HG02642 (cell line): ENCODE results near the gene SMIM8.
"Not testable (repeated sequence)": the region's sequence is repeated elsewhere in the genome, so short reads cannot be mapped to it uniquely, and the experiment has no call there.

Experiments used
- ATAC-seq: cut with Tn5 transposase; IDR thresholded peaks from one replicate; pipeline ENCODE4 v1.9.1; 2021; ENCODE audit warnings: mild to moderate bottlenecking; ENCODE audit not compliant: unreplicated experiment, poor library complexity

Gene SMIM8, protein sequence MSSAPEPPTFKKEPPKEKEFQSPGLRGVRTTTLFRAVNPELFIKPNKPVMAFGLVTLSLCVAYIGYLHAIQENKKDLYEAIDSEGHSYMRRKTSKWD

DNA sequence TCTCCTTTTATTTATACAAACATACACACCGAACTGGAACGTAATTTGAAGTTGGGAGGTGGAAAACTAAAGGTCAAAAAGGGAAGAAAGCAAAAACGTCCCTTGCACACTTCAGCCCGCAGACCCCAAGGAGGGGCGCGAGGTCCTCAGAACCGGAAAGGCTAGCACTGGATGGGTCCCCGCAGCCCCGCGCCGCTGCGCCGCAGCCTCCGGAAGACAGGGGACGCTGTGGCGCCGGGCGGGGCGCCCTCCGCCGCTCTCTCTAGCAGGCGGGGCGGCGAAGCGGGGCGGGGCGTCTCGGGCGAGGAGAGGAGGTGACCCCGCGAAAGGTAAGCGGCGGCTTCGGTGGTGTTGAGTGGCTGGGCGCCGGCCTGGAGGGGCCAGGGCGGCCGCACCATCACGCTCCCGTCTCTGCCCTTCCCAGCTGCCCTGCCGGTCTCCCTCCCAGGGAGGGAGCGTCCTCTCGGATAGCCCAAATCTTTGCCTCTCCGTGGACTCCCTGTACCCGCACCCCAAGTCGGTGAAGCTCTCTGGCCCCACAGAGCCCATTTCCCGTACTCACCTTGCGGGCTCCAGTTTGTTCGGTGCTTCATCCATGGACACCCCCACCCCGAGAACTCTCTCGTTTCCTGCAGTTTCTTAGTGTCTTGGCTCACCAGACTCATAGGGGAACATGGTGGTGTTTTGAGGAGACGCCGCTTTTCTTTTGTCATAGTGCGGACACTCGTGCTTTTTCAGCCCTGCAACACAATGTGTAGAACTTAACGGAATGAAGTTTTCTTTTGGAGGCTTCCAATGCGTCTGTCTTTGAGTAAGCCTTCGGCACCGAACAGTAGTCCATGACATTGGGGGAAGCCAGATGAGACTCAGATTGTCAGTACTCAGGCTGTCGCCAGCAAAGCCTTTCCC is at the start of gene SMIM8:
Gene SMIM8 (plus strand): TSS at position 285 of the 909 bp plus-strand sequence. CDS start 14,444 bp downstream, outside the sequence.
- peak; percentile 100 for ATAC-seq

DNA sequence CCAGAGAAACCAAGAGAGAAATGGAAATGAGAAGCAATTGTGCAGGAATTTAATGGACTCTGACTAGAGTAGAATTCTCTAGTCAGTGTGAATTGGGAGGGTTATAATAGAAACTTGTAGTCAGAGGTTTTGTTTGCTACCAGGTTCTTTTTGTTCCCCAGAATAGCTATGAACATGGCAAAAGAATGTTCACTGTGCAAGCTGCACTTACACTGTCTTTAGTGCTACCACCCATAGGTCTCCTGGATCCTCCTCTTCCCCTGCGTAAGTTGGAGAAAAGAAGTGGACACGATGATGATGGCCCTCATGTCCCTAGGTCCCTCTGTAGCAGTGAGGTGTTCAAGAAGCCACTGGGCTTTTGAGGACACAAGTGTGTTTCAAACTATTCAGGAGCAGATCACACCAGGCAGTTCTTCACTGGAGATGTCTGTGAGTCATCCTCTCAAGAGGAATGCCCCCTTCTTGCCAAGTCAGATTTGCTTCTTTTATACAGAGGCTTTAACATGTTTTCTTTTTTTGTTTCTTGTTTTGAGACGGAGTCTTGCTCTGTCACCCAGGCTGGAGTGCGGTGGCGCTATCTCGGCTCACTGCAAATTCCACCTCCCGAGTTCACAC is 47.6 kb upstream of the SMIM8 start:
- ATAC-seq: no peak

DNA sequence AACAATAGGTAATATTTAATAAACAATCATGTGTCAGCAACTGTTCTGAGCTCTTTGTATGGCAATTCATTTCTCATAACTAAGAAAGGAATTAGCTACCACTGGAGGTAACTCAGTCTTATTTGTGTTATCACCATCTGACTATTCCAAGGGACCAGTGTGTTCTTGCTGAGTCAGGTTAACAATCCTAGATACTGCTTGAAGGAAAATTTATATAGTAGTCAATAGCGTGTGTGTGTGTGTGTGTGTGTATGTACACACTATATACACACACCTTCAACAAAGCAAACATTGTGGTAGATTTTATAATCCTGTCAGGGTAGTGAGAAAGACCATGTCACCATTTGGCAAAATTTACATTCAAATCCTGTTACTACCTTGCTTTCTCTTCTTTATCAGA is 45.8 kb upstream of the SMIM8 start:
- no peak for ATAC-seq

DNA sequence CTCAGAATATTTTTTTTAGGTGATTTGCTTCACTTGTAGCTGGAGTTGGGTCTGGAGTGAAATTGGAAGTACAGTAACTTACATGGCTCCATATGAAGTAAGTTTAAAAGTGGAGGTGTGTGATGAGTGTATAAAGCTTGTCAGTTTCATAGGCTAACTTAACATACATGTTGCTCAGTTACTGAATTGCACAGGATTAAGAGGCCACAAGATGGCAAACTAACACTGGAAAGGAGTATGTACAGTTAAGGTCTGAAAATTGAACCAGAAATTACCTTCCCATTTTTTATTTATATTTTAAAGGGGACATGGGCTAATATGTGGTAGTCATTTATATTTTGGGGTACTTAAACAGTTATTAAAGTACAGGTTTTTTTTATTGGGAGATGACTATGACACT is 45.3 kb upstream of the SMIM8 start:
- ATAC-seq: no peak

DNA sequence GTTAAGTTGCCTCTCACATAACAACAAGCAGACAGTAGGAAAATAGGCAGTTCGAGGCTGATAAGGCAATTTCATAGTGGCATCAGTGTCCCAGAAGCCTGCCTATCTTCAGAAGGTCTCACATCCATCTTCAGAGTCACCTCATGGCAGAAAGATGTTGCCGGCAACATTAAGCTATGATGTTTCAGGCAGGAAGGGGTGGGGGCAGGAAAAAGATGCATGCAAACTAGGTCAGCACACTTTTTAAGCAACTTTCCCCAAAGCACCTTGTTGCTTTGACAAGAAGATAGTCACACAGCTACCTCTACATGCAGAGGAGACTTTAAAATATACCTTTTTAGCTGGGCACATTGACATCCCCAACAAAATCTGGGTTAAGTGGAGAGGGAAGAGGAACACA is 43.2 kb upstream of the SMIM8 start:
- ATAC-seq: no peak

DNA sequence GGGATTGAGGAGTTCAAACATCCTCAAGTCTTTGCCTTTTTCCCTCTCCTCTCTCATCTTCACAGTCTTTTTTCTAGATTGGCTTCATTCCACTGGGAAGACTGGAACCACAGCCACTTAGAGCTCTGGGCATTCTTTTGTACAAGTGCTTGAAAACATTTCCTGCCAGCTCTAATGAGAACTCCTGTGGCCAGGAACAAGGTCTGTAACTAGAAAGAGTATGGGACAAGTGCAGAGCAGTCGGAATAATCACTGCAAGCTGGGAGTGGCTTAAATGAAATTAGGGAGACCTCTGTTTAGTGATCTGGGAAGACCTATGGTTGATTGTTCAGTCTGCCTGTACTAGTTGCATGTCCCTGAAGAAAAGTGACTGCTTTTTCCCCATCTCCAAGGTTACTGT is 41.0 kb upstream of the SMIM8 start:
- no peak for ATAC-seq

DNA sequence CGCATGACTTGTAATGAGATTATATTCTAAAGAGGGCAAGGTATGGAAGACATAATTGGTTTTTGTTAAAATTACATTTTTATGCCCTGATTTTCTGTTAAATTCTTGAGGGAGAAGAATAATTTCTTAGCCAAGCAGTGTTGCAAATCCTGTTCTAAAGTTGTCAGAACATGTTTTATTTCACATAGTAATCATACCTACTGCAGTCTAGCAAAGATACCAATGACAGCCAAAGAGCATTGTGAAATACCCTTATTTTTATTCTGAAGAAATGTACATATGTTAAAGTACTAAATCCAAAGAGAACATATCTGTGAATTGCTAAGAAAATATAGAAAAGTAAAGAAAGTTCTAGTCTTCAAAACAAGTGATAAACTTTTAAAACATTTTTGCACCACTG is 39.6 kb upstream of the SMIM8 start:
- no peak for ATAC-seq

DNA sequence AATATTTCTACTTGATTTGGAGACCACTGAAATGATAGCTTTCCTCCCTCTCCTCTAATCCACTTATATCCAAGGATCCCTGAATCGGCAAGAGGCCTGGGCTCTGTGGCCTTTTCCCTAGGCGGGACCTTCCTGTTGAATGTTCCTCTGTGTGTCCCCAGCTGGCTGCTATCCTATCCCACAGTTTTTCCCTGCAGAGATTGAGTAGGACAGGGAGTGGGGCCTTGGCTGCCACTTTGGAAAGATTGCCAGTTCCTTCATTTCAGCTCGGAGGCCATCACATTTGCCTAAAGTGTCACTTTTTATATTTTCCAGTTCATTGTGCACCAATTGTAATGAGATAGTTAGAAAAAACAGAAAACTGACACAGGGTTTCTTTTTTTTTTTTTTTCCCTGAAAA is 38.9 kb upstream of the SMIM8 start:
- no peak for ATAC-seq

DNA sequence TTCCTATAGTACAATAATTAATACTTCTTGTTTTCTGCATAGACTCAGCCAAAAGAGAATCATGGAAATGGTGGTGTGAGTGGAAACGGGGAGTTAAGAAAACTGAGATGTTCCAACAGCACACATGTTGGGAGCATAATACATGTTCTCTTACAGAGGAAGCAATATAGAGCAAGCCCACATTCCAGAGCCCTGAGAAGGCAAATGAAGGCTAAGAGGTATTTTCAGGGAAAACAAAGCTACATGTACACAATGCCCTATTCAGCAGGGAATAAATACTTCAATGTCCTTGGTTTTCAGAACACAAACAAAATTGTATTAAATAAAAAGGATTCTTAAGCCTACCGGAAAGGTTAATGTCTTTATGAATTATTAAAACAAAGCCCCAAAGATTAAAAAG is 35.1 kb upstream of the SMIM8 start:
- no peak for ATAC-seq

DNA sequence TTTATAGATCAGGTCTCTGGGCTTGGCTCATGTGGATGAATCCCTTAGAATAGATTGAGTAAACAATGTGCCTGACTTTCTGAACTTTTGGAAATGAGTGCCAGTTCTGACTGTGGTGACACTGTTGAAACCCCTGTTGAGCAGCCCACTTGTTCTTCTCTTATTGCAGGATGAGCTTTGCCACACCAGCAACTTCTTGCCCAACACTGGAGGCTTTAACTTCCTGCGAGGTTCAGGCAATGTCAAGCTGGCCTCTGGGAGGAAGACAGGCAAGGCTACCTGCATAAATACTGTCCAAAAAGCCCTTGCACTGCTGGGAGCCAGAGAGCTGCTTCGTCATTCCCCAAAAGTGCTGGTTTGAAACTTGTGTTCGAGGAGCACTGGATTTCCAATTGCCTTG is 32.8 kb upstream of the SMIM8 start:
- ATAC-seq: no peak

DNA sequence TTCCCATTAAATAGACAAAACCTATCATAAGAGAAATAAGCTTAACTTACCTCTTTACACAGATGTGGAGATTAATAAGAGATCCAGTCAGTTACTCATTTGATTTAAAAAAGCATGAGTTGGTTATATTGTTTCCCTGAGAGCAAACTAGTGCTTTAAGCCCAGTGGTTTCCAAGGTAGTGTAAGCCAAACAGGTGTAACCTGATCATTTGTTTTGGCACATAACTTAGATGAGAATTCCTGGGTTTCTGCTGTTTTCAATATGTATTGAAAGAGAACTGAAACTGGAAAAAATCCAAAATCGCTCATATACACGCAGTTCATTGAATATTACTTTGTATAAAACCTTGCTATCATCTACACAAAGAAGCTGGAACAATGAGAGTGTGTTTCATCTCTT is 30.5 kb upstream of the SMIM8 start:
- ATAC-seq: no peak

DNA sequence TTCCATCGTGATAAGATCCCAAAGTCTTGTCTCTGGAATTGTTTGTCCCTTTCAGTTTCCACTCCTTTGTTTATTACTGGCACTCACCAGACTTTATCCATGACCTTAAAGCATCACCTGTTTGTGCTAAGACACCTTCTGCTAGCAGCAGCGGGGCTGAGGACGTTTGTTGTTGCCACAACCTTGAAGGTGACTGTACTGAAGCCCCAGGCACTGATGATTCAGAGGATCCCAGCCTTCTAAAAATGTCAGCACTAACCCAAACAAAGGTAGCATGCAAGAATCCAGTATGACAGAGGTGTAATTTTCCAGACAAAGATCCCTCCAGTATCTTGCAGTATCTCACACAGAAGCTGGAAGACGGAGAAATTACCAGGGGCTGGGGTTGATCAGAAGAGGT is 28.9 kb upstream of the SMIM8 start:
- no peak for ATAC-seq

DNA sequence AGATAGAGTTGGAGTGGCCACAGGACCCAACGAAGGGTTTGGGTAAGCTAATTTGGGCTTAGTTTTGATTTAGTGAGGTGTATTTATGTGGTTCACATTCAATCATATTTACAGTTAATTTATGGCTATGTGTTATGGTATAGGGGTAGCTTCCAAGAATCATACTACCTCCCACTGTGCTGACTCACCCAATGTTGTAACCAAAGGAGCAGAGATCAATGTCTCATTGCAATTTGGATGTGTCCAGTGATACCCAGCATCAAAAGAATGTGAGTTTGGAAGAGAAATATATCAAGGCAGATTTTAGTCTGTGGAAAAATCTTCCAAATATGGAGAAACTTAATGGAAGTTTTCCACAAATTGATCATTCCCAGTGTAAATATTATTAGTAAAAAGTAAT is 25.3 kb upstream of the SMIM8 start:
- ATAC-seq: no peak

DNA sequence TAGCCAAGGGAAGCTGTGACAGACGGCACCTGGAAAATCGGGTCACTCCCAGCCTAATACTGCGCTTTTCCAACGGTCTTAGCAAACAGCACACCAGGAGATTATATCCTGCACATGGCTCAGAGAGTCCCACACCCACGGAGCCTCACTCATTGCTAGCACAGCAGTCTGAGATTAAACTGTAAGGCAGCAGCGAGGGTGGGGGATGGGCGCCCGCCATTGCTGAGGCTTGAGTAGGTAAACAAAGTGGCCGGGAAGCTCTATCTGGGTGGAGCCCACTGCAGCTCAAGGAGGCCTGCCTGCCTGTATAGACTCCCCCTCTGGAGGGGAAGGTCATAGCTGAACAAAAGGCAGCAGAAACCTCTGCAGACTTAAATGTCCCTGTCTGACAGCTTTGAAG is 21.1 kb upstream of the SMIM8 start:
- ATAC-seq: not testable (repeated sequence)

DNA sequence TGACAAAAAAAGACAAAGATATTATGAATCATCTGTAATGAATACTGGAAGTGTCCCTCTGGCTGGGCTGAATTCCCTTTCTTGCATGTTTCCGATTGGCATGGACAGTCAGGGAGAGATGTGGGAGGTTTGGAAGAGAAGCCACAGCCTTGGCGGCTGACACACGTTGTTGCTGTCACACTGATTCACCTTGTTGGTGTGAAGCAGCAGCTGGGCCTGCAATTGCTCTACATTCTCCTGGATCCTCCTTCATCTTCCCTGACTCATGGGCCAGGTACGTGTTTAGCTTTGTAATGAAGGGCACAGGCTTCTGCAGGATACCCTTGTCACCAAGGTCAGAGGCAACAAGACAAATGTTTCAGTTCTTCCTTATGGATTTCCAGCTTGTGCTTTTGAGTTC is 13.4 kb upstream of the SMIM8 start:
- ATAC-seq: no peak

DNA sequence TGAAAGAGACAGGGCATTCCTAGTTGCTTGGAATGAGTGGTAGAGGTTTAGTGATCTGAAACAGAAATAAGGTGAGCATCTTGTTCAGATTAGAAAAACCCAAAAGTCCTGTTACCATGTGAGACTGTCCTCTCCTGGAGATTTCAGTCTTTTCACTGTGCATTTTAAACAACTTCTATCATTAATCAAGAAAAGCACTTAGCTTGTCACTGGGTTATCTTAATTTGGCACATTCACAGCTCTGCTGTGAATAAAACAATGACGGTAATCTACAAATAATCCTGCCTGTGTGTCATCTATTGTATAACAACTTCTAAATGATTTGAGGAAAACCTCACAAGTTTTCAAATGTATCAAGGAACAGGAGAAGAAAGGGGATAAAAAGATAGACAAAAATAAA is 9.5 kb upstream of the SMIM8 start:
- no peak for ATAC-seq

DNA sequence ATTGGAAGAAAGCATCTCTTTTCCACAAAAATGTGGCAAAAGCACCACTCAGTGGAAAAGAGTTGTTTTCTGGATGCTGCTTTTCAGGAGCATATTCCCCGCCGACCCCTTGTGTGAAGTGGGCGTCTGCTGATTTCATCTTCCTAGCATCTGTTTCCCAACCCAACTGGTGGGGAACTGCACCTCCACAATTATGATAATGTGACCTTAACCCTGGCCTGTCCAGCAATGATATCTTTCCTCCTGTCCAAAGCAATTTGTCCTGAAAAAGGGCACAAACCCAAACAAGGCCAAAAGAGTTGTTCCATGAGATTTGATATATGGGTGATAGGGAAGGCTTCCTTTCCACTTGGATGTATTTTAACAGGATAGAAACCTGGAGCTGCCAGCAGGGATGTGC is 7.3 kb upstream of the SMIM8 start:
- no peak for ATAC-seq

DNA sequence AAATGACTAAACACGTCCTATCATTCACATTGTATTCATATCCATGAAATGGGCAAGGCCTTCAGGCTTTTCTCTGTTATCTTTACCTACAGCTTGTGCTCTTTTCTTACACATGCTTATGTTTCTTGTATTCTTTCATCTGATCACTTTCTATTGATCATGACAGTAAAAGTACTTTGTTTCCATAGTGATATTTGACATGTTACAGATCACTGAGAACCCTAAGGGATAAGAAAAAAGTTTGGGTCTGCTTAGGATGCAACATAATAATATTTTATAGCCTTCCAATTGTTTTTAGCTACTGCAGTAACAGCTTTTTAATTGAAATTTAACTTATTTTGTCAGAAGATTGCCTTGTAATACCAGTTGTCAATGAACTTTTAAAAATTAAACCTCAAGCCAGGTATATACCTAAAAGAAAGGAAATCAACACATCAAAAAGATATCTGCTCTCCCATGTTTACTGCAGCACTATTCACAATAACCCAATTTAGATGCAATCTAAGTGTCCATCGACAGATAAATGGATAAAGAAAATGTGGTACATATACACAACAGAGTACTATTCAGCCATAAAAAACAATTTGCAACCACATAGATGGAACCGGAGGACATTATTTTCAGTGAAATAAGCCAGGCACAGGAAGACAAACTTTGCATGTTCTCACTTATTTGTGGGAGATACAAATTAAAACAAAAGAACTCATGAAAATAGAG is 3.0 kb upstream of the SMIM8 start:
- no peak for ATAC-seq

DNA sequence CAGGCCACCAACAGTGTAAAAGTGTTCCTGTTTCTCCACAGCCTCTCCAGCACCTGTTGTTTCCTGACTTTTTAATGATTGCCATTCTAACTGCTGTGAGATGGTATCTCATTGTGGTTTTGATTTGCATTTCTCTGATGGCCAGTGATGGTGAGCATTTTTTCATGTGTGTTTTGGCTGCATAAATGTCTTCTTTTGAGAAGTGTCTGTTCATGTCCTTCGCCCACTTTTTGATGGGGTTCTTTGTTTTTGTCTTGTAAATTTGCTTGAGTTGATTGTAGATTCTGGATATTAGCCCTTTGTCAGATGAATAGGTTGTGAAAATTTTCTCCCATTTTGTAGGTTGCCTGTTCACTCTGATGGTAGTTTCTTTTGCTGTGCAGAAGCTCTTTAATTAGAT is 1.5 kb downstream of the SMIM8 start:
- not testable (repeated sequence) for ATAC-seq

DNA sequence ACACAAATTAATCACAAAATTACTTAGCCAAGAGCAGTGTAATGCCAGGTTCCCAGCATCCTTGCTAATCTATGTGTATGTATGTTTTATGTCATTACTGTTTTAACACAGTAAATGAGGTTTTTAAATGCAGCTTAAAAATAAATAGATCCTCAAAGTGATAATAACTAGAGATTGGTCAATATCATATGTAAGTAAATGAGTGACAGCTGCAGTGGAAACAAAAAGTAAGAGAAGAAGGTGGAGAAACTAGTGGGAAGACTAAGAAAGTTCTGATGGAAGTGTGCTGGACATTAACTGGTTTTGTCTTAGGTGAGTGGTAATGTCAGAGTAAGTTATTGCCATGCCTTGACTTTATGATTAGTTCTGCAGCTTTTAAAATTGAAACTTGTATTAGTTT is 8.6 kb downstream of the SMIM8 start:
- no peak for ATAC-seq

DNA sequence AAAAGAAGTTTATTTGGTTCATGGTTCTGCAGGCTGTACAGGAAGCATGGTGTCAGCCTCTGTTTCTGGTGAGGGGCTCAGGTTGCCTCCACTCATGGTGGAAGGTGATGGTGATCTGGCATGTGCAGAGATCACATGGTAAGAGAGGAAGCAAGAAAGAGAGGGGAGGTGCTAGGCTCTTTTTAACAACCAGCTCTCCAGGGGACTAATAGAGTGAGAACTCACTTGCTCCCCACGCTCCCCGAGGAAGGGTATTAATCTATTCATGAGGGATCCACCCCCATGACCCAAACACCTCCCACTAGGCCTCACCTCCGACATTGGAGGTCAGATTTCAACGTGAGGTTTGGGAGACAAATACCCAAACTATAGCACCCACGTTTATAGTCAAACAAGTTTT is 10.6 kb downstream of the SMIM8 start:
- ATAC-seq: no peak
